Stimulated activated naive CD4-positive, alpha-beta T cell (primary cell): ENCODE data around the gene SHMT1.

Source experiments
- DNase-seq, 6 experiments: peaks; one replicate each; lab custom pipeline; 2025; lab: John Stamatoyannopoulos, UW

The SHMT1 gene

DNA sequence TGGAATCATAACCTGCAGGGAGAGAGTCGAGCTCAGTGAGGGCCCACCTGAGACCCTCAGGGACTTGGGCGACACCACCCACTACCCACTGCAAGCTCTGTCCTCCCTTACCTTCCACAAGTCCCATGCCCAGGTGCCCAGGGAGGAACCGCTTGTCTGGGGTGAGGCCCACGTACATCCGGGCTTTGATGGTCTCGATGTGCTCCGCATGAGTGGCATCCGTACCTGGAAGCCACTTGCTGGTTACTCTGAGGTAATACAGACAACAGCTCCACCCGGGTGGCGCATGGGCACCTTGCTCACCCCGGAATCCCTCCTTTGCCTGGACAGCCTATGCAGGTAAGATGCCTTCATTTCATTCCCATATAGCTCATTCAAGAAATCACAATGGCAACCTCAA, 78.1 kb downstream of the SHMT1 start:
- DNase-seq, result no peak

DNA sequence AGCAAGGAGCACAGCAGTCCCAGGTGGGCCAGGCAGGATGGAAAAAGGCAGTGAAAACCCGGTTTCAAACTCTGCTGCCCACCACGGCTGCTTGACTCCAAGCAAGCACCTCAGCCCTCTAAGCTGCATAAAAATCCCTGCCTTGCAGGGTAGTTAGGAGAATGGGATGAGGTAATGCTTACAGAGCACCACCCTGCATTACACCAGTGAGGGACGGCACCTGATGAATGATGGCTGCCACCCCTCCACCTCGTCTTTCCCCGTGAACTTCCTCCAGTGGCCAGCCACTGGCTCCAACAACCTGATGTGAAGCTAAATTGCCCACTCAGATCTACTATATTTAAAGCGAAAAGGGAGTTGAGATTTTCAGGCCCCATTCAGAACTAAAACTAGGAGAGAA, 81.6 kb downstream of the SHMT1 start:
- DNase-seq, result no peak

DNA sequence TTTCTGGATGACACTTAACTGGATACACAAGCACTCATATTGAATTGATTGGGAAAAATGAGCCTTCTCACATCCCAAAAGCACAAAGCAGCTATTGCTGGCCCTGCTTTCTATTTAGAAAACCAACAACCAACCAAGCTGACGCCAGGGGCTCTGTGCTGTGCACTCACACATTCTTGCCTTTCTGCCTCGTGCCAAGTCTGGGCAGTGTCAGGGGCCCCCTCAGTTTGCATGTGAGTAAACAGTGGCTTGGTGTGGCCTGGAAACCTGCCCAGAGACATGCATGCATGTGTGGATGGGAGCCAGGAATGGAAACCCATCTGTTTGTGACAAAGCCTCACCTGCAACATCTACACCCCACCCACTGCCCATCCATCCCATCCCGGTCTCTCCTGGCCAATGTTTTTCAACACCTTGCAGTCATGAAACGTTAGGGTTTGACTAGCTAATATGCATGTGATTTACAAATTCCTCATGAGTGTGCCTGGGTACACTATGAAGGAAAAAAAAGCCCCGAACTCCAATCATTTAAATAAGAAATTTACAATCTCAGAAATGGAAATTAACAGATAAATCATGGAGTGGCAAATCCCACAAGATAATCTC, 82.5 kb downstream of the SHMT1 start:
- no peak for DNase-seq

DNA sequence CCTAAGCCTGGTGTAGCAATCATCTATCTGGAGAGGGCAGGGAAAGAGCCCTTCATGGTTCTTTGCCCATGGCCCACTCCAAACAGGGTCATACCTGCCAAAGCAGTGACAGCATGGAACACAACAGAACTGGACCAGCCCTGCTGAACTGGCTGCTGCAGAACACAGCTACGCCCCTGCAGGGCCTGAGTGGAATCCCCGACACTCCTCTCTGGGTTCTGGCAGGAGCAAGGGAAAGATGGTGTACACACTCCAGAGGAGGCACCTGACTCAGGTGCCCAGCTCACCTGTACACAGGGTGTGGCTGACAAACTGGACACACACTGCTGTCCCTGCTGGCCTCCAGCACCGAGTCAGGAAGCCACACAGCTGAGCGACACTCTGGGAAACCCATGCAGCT, 83.1 kb downstream of the SHMT1 start:
- no peak for DNase-seq

DNA sequence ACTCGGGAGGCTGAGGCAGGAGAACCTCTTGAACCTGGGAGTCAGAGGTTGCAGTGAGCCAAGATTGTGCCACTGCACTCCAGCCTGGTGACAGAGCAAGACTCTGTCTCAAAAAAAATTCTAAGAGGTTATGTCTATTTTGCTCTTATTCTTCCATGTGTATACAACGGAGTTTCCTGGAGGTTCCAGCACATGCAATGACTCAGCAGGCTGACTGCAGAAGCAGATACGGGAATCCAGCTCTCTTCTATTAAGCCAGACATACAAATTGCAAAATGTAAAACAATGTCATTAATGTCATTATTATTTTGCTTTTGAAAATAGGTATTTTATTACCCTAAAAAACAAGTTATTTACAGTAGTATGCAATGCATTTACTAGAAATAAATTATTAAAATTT, 84.5 kb downstream of the SHMT1 start:
- DNase-seq, result no peak
